Measurements from ENCODE around the gene GPS1. TPM values are rescaled to one million over a fixed set of nuclear protein-coding genes. Genes with fewer than 3 reads are reported as not detected.

The GPS1 gene
- total and polyA plus RNA-seq, 9 of the 15 experiments (the other 6 are each of a cell fraction or from before 2014, with no cell fraction given) = 3.1 to 167 (median 69.9) TPM

DNA sequence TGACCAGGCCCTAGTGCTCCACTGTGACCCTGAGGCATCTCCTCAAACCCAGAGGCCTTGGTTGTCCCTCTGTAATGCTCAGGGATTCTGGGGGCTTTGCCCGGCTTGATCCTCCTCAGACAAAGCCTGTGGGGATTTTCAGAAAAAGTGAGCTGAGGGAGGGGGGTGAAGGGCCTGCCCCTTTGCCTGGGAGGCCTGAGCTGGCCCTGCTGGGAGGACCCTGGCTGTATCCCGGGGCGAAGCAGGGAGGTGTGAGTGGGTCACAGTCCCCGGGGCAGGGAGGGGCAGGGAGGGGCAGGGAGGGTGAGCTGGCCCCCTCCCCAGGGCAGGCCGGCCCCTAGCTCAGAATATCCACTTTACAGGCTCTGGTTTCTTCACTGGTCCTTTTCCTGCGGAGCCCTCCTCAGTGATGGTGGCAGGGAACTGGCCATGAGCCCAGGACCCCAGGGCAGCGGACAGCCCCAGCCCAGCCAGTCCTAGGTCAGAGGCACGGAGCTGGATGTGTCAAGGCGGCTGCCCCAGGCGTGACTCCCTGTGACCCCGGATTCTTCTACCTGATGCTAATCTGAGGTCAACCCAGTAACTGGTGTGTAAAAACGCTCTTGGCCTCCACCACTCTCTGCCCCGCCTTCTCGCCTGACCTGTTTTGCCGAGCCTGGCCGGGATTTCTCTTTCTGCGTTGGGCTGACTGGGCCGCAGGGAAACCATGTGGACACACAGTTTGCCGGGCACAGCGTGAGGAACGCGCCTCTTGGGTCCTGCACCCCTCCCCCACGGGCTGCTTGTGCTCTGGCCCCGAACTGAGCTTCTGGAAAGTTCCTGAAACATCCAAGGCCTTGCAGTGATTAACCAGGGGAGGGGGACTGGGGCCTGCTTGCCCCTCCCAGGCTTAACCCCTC is 52.1 kb downstream of the GPS1 start (continued):
- TF ChIP-seq ZNF324 (CRISPR knock-in tag; IDR thresholded peaks at IDR 0.05) = no peak
- no peak for TF ChIP-seq SMAD2 (IDR thresholded peaks at IDR 0.05; ENCODE audit: low read depth, low read length)
- TF ChIP-seq ELF1 (tag; IDR thresholded peaks at IDR 0.05) = no peak
- TF ChIP-seq POLR2G (IDR thresholded peaks at IDR 0.05; ENCODE audit: low read depth, low read length) = peak; percentile 59
- TF ChIP-seq KDM1A (IDR thresholded peaks at IDR 0.05) = peak in 1 of 2 experiments; percentile 61; a peak in 1 of 4 replicates
- no peak for TF ChIP-seq CBFA2T2 (conservative IDR thresholded peaks at IDR 0.05)
- TF ChIP-seq HEY1 (CRISPR knock-in tag; IDR thresholded peaks at IDR 0.05; ENCODE audit: borderline replicate concordance) = no peak
- TF ChIP-seq ZNF174 (CRISPR knock-in tag; IDR thresholded peaks at IDR 0.05) = no peak
- TF ChIP-seq, protein P1, sequence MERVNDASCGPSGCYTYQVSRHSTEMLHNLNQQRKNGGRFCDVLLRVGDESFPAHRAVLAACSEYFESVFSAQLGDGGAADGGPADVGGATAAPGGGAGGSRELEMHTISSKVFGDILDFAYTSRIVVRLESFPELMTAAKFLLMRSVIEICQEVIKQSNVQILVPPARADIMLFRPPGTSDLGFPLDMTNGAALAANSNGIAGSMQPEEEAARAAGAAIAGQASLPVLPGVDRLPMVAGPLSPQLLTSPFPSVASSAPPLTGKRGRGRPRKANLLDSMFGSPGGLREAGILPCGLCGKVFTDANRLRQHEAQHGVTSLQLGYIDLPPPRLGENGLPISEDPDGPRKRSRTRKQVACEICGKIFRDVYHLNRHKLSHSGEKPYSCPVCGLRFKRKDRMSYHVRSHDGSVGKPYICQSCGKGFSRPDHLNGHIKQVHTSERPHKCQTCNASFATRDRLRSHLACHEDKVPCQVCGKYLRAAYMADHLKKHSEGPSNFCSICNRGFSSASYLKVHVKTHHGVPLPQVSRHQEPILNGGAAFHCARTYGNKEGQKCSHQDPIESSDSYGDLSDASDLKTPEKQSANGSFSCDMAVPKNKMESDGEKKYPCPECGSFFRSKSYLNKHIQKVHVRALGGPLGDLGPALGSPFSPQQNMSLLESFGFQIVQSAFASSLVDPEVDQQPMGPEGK (CRISPR knock-in tag; IDR thresholded peaks at IDR 0.05; ENCODE audit: borderline replicate concordance) = no peak
- no peak for TF ChIP-seq HMG20B (CRISPR knock-in tag; IDR thresholded peaks at IDR 0.05)
- TF ChIP-seq RBM22 (IDR thresholded peaks at IDR 0.05; ENCODE audit: low read depth, low read length, poor library complexity, severe bottlenecking) = no peak
- no peak; the same call in 1 of the 2 replicates for TF ChIP-seq ZBTB7A (IDR thresholded peaks at IDR 0.05; ENCODE audit: borderline replicate concordance, control insufficient read depth, low read depth, low read length)
- TF ChIP-seq BHLHE40 (IDR thresholded peaks at IDR 0.05; ENCODE audit: low read length) = peak; percentile 48; the same call in 1 of the 2 replicates
- TF ChIP-seq MEF2A (IDR thresholded peaks at IDR 0.05; ENCODE audit: control insufficient read depth, low read depth, low read length) = no peak
- no peak for TF ChIP-seq RBFOX2 (IDR thresholded peaks at IDR 0.05; ENCODE audit: low read depth, low read length)
- TF ChIP-seq, protein P2, sequence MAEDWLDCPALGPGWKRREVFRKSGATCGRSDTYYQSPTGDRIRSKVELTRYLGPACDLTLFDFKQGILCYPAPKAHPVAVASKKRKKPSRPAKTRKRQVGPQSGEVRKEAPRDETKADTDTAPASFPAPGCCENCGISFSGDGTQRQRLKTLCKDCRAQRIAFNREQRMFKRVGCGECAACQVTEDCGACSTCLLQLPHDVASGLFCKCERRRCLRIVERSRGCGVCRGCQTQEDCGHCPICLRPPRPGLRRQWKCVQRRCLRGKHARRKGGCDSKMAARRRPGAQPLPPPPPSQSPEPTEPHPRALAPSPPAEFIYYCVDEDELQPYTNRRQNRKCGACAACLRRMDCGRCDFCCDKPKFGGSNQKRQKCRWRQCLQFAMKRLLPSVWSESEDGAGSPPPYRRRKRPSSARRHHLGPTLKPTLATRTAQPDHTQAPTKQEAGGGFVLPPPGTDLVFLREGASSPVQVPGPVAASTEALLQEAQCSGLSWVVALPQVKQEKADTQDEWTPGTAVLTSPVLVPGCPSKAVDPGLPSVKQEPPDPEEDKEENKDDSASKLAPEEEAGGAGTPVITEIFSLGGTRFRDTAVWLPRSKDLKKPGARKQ (CRISPR knock-in tag; IDR thresholded peaks at IDR 0.05) = no peak
- 0 out of 2 replicates have a peak, but pooled peaks have one; percentile 29 for TF ChIP-seq CREM (IDR thresholded peaks at IDR 0.05; ENCODE audit: low read depth)
- TF ChIP-seq ZNF395 (CRISPR knock-in tag; IDR thresholded peaks at IDR 0.05) = peak; percentile 43; the same call in 1 of the 2 replicates
- TF ChIP-seq, protein P3, sequence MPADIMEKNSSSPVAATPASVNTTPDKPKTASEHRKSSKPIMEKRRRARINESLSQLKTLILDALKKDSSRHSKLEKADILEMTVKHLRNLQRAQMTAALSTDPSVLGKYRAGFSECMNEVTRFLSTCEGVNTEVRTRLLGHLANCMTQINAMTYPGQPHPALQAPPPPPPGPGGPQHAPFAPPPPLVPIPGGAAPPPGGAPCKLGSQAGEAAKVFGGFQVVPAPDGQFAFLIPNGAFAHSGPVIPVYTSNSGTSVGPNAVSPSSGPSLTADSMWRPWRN (IDR thresholded peaks at IDR 0.05; ENCODE audit: low read depth) = no peak
- no peak for TF ChIP-seq NR1H2 (CRISPR knock-in tag; IDR thresholded peaks at IDR 0.05)

All from K562 (cell line).